ENCODE data around the gene ZNF407. TPM values are rescaled to one million over a fixed set of nuclear protein-coding genes. Genes with fewer than 3 reads are reported as not detected.

ZNF407 gene
- polyA plus RNA-seq, 1 donor, result 5.8 TPM

- no peak for DNase-seq (ENCODE audit: low read depth)
Measured at GRCh38 chr18:74728586-74728985, 130.9 kb downstream of the ZNF407 start.

DNA sequence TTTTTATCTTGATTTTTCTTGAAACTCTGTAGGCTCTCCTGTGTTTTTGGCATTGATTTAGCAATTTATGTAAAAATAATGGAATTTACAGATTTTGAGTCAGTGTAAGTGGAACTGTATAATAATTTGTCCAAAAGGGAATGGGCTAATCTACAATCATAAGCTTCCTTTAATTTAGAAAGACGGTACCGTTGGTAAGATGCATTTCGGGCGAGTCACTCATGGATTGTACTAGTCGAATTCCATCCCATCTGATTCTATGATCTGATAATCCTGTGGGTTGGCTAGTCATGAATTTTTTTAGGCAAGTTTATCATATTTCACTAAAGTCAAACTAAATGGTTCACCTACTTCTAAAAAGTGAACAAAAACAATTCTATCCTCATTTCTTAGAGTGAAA is 133.4 kb downstream of the ZNF407 start:
- no peak for DNase-seq (ENCODE audit: low read depth)

DNA sequence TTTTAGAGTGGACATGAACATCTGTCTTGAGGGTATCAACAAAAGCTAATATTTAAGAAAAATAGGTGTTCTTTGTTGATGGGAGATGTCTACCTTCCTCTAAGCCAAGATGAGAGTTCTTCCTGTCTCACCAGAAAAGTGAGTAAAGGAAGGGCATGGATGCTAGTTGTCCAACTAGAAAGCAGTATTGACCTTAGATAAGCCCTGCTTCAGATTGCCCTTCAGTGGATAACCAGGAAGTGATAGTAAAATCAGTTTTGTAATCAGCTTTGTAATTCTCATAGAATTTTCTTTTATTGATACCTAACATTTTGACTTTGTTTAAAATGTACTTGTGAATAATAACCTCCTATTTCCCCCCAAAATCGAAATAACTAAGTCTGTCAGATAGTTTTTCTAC is 134.7 kb downstream of the ZNF407 start:
- no peak for DNase-seq (ENCODE audit: low read depth)

DNA sequence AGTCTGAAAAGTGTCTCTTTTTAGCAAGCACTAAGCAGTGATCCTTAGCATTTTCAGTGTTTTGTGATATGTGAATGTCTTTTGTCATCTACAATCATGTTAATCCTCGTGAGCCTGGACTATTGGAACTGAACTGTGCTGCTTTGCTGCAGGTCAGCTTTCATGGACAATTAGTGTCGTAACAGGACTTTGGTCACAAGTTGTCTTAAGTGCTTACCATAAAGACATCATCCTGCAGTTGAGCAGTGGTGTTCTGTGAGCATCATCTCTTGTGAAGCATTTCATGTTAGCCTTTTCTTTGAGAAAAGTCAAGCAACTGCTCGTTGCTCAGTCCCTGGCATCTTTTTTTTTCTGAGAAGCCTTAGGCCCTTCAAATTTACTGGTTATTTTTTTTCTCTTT is 135.9 kb downstream of the ZNF407 start:
- no peak for DNase-seq (ENCODE audit: low read depth)

GRCh38 chr18:74734013-74734444 is 136.4 kb downstream of the ZNF407 start:
- DNase-seq (ENCODE audit: low read depth), result no peak

DNA sequence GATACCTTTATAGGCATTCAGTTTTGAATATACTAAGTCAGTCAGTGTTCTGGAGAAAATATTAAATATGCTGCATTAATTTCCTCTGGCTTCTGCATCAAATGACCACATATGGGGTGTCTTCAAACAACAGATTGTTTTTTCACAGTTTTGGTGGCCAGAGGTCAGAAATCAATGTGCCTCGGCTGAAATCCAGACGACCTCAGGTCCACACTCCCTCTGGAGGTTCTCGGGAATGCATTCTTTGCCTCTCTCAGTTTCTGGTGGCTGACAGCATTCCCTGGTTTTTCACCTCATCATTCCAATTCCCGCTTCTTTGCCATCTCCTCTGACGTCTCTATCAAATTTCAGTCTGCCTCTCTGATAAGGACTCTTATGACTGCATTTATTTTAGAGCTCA is 142.3 kb downstream of the ZNF407 start:
- DNase-seq (ENCODE audit: low read depth), result no peak

GRCh38 chr18:74742573-74743243 is 145.0 kb downstream of the ZNF407 start:
- DNase-seq (ENCODE audit: low read depth), result no peak

- no peak for DNase-seq (ENCODE audit: low read depth)
Measured at GRCh38 chr18:74745633-74746403, 148.1 kb downstream of the ZNF407 start.

- DNase-seq (ENCODE audit: low read depth), result no peak
Measured at GRCh38 chr18:74748809-74749208, 151.1 kb downstream of the ZNF407 start.

- no peak for DNase-seq (ENCODE audit: low read depth)
Measured at GRCh38 chr18:74758995-74759394, 161.3 kb downstream of the ZNF407 start.

GRCh38 chr18:74760026-74760425 is 162.4 kb downstream of the ZNF407 start:
- DNase-seq (ENCODE audit: low read depth), result no peak

GRCh38 chr18:74760436-74760835 is 162.8 kb downstream of the ZNF407 start:
- DNase-seq (ENCODE audit: low read depth), result no peak

- no peak for DNase-seq (ENCODE audit: low read depth)
Measured at GRCh38 chr18:74766251-74766650, 168.6 kb downstream of the ZNF407 start.

GRCh38 chr18:74768096-74768495 is 170.4 kb downstream of the ZNF407 start:
- DNase-seq (ENCODE audit: low read depth), result no peak

DNA sequence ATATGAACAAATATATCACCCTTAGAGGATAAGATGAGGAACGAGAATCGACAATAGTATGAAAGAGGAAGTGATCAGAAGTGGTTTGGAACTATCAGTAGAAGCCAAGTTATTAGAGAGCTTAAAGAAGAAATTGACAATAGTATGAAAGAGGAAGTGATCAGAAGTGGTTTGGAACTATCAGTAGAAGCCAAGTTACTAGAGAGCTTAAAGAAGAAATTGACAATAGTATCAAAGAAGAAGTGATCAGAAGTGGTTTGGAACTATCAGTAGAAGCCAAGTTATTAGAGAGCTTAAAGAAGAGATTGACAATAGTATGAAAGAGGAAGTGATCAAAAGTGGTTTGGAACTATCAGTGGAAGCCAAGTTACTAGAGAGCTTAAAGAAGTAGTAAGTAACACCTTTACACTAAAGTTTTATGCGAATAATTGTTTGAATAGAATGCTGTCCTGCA is 175.5 kb downstream of the ZNF407 start:
- DNase-seq (ENCODE audit: low read depth), result no peak

DNA sequence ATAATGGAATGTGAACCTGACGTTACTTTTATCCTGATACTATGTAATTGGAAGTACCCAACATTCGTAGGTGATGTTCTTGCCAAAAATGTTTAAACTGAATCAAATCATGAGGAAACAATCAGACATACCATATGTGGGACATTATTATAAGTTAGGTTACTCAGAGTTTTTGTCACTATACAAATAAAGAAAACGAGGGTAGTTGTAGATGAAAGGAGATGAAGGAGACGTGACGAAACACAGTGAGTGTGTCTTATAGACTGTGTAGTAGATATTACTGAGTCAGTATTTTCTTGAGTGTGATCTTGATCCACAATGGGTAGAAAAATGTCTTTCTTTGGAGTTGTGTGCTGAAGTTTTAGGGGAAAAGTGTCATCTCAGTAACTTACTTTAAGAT is 176.8 kb downstream of the ZNF407 start:
- no peak for DNase-seq (ENCODE audit: low read depth)

DNA sequence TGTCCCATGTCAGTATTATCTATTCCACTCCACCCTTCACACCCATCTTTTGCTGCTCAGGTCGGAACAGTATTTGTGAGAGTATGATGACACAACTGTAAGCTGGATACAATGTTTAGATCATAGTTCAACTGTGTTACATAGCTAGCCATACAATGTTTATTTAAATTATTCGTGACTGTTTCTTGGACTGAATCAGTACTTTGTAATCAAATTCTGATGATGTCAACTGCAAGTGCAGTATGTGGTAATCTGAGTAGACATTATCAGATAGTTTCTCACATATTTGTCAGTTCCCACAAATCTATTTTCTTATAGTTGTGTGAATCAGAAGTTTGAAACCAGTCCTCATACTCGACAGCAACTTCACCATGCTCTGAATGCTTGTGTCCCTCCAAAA is 177.6 kb downstream of the ZNF407 start:
- no peak for DNase-seq (ENCODE audit: low read depth)

DNA sequence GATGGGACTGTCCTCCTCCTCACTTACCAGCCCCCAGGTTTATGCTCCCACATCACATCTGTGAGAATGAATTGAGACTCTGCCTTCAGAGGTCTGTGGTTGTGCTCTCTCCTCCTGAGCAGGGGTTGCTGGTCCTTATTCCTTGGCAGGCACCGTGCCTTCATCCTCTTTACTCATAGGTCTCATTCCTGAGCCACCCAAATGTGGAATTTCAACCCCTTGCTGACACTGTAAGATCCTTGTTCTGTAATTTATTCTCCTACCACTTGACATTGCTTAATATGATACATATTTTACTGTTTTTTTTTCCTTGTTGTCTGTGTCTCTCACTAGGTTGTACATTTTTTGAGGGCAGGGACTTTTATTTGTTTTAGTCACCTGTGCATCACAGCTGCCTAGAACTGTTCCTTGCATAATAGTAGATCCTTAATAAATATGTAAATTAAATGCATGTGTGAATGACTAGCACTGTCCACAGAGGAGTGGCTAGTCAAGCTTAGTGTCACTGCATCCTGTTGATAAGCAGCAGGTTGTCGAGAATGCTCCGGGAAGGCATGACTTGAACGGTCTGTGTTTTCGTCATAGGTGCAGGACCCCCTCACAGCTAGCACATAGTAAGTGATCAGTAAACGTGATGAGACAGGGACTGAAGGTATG is 180.6 kb downstream of the ZNF407 start:
- DNase-seq (ENCODE audit: low read depth), result no peak

DNA sequence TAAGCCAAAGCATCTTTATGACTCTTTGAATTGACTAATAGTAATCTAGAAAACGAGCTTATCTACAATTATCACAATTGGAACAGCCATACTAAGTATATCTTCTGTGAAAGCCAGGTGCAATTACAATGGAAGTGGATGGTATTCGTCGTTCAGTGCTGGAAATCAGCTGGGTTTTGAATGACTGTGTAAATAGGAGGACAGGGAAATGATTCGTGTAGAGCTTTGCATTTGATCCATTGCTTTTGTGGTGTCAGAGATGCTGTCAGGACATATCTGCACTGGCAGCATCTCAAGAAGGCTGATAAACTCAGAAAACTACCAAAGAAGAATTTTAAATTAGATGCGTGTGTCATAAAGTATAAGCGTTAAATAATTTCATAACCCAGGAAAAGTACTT is 187.1 kb downstream of the ZNF407 start:
- no peak for DNase-seq (ENCODE audit: low read depth)

DNA sequence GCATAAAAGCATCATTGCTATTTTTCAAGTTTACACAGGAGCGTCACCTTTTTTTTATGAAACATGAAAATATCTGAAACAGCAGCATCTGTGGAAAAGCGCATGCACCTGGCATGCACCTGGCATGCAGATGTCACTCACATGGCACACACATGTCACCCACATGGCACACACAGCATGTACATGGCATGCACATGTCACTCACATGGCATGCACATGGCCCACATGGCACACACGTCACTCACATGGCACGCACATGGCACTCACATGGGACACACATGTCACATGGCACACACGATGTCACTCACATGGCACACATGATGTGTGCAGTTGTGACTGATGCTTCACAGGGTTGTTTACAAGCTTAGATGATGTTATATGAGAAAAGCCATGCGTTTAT is 188.0 kb downstream of the ZNF407 start:
- no peak for DNase-seq (ENCODE audit: low read depth)

GRCh38 chr18:74788657-74789056 is 191.0 kb downstream of the ZNF407 start:
- no peak for DNase-seq (ENCODE audit: low read depth)

DNA sequence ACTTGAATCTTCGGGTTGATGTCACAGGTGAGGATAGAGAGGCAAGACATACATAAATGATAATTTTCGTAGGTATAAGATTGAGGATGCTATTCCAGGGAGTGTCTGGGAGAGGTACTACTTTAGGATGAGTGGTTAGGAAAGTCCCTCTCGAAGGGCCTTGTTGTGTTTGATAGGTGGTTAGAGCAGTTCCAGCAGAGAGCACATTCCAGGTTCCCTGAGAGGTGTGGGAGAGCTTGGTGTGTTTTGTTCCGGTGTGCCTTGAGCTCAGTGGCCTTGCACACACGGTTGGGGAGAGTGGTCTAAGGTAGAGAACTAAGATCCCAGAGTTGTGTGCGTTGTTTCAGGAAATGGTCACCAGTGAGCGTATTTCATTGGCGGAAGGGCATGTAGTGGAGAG is 191.4 kb downstream of the ZNF407 start:
- DNase-seq (ENCODE audit: low read depth), result no peak

DNA sequence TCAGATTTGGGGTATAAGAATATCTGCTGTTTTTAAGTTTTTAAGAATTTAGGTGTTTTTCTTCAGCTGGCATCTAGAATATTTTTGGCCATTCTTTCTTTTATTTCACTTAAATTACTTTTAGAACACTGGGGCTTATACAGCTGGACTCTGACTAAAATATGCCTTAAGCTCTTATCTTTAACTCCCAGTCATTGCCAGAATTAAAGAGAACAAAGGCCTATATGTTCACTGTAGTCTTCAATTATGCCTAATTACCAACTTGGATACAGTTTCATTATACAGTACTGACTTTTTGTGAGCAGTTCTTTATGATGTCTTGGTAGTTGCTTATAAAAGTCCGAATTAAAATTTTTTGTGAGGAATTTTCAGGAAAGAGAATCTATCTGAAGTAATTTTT is 192.8 kb downstream of the ZNF407 start:
- DNase-seq (ENCODE audit: low read depth), result no peak

All from forelimb muscle (tissue), 1 donor.